NCI-H1105 (cell line): ENCODE measurements around the gene SLC12A8.

Source experiments
- DNase-seq: peaks from one replicate; lab custom pipeline; 2025; lab: John Stamatoyannopoulos, UW

SLC12A8 gene

GRCh38 chr3:125054062-125054448 is 158.5 kb downstream of the SLC12A8 start:
- DNase-seq: no peak

DNA sequence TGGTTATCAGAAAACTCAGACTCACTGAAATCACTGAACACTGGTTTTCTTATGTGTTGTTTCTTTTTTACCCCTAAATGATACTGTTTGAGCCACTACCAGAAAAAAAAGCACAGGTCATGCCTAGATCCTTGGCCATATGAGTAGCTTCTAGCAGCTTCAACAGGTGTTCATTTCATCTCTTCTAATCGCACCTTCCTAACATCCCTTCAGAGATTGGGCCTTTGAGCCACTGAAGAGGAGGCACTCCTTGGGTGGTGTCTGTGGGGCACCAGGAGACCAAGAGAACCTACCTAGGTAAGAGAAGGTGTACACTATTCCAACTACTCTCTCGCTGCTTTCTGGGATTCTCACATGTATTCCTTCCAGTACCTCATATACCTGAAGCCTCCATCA is 159.2 kb downstream of the SLC12A8 start:
- no peak for DNase-seq

GRCh38 chr3:125052624-125053303 is 159.8 kb downstream of the SLC12A8 start:
- no peak for DNase-seq

DNA sequence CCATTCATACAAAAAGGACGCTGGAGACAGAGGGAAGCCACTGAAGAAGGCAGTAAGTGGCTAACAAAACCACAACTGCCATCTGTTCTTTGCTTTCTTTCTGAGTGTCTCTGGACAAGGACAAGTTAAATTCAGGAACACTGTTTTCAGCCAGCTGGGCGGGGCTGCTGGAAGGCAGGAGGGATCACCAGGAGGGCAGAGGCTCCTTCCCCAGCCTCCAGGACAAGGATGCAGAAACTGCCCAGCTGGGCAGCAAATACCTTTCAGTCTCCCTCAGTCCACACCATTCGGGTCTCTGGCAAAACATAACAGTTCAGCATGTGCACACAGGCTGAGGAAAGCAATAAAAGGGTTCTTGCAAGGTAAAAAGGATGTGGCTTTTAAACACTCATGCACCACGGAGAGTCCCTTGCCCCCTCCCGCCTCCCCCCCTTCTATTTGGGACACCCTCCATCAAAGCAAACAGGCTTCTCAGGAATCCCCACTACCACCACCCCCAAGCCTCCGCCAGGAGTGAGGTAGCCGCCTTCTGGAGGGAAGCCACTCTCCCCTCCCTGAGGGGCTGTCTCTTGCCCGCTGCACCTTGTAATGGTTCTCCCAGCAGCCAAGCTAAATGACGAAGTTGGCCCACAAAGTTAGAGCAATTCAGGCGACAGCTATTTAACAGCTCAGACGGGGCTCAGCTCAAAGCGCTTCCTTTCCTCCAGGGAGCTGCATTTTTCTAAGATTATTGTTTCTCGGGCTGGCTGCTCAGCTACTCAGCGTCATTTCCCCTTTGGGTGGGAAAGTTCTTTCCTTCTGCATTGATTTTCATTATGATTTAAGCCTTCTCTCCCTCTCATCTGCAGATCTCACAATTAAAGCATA is 160.6 kb downstream of the SLC12A8 start:
- no peak for DNase-seq

GRCh38 chr3:125051205-125051604 is 161.3 kb downstream of the SLC12A8 start:
- DNase-seq: no peak

DNA sequence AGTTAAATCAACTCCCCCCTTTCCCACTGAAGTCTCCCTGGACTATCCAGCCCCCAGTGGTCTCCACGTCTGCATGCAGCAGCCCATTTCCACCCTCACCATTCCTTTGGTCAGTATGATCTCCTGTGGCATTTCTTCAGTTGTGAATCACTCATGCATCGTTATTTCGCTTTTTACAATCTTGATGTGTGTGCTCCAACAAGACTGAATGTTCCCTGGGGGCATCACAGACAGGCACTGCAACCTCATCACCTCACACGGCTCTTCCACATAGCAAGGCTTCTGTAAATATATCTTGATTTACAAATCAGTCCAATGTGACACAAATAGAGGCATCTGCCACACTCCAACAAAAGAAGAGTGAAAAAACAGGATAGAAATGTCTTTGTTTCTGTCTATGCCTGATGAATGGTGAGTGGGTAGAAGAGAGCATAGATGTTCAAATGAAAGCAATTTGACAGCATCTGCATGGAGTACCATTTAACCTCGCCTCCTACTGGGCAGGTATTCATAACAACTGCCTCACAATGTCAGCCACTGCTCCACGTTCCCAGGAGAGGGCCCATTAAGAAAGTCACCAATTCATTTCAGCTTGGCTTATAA is 162.0 kb downstream of the SLC12A8 start:
- no peak for DNase-seq

DNA sequence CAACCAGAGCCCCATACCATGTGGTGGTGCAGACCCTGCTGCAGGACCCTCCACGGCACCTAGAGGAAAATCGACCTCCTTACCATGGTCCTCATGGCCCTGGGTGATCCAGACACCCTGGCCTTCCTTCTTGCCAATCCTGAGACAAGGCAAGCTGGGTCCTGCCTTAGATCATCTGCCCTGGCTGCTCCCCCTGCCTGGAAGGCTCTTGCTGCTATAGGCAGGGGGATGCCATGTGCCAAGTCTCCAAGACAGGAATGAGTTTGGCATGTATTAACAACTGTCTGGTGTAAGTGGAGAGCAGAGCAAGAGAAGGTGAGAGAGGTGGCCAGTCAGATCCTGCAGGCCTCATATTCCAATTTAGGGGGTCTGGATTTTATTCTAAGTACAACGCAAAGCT is 164.3 kb downstream of the SLC12A8 start:
- DNase-seq: no peak

DNA sequence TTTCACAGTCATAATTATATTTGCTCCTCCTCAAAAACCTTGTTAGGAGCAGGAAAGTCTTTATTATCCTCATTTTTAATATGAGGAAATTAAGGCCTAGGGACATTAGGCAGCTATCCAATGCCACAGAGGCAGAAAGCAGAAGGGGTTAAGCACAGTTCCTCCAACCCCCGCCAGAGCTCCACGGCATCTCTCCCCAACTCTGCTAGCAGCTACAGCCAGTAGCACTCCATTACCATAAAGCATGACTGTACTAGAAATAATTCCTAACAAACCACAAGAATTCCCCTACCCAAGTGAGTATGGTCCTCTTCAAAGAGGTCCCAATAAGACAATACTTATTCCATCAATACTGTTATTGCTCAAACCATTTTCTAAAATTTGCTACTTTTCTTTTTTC is 166.6 kb downstream of the SLC12A8 start:
- no peak for DNase-seq

- no peak for DNase-seq
Measured at GRCh38 chr3:125045194-125045593, 167.4 kb downstream of the SLC12A8 start.

DNA sequence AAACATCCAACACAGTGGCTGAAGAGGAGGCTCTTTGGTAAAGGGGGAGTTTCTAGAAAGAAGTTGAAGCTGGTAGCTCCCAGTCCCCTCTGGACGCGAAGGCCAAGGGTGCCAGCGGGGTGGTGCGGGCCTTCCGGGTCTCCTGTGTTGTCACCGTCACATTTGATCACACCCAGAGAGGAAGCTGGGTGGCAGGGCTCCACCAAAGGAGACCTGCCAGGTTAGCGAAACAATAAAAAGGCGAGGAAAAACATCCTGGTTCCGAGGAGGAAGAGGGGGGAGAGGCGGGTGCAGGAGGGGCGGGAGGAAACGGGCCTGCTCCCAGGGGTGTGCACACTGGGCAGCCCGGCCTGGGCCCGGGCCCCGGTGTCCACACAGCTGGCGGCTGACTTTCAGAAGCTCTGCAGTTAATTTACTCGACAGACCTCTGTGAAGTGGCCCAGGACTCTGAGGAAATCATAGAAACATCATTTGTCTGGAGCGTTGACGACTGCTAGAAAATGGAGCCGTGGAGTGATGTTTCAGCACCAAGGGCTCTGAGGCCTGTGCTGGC is 168.9 kb downstream of the SLC12A8 start:
- no peak for DNase-seq

DNA sequence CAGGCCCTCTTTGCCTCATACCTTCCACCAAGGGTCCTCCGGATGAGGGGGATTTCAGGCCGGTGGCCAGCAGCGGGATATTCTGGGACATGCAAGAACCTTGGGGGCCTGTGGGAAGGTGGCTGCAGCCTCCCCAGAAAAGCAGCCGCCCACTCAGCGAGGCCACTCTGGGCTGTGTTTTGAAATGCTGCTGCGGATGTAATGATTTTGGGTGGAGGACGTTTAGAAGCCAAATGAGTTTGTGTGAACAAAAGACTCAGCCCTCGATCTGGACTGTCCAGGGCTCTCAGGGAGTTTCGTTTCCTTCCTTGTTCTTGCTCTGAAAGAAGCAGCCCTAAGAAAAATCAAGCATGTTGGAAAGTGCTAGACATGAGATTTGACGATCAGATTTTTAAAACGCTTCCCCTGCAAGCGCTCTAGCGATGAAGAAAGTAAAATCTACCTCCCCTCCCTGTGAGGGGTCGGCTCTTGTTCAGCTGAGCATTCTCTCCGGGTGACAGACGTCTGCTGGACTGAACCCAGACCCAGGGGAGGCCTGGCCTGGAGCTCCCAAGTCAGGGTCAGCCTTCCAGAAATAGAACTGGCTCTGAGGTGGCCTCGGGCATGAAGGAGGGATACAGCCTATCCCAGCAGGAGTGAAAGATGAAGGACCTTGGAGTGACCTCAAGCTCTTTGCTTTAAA is 169.7 kb downstream of the SLC12A8 start:
- no peak for DNase-seq

DNA sequence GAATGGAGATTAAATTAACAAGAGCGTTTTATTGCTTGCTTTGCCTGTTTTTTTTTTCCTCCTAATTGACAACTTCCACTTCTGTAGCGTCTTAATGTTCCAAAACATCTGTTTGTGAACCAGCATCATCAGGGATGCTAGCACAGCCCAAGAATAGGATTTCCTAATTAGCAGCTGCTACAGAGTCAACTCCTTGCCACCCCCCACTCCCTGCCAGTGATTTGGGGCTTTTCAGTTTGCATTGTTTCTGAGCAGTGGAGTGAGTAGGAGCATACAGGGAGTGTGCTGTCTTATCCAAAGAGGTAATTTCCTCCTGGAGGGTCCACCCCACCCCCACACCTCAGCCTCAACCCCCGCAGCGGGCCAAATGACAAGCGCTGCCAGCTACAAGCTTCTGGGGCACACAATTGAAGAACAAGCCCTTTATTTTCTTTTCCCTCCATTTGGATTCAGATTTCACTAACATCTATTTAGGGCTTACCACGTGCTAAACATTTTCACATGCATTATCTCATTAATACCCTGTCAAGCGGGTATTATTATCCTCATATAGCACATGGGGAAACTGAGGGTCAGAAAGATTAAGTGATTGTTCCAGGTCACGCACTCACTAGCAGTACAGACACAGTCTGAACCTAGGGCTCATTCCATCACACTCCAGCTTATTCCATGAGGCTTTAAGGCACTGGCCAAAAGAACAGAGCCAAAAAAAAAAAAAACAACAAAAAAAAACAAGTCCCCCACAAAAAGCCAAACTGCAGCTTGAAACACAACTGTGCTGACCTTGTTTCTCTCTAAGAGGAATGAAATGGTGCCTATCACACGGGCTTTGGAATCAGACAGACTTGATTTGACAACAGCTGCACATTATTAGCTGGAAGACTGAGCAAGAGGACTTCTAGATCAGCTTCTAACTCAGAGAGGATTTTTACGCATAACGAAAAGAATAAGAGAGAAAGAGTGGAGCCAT is 173.1 kb downstream of the SLC12A8 start:
- no peak for DNase-seq

- no peak for DNase-seq
Measured at GRCh38 chr3:125037498-125038150, 174.9 kb downstream of the SLC12A8 start.

- DNase-seq: no peak
Measured at GRCh38 chr3:125035217-125035616, 177.3 kb downstream of the SLC12A8 start.

DNA sequence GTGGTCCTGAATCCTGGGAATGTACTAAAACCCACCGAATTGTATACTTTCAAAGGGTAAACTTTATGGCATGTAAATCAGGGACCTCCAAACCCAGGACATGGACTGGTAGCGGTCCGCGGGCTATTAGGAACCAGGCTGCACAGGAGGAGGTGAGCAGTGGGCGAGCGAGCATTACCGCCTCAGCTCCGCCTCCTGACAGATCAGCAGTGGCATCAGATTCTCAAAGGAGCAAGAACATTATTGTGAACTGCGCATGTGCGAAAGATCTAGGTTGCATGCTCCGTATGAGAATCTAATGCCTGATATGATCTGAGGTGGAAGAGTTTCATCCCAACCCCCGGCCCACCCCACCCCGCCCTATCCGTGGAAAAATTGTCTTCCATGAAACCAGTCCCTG is 178.9 kb downstream of the SLC12A8 start:
- no peak for DNase-seq

DNA sequence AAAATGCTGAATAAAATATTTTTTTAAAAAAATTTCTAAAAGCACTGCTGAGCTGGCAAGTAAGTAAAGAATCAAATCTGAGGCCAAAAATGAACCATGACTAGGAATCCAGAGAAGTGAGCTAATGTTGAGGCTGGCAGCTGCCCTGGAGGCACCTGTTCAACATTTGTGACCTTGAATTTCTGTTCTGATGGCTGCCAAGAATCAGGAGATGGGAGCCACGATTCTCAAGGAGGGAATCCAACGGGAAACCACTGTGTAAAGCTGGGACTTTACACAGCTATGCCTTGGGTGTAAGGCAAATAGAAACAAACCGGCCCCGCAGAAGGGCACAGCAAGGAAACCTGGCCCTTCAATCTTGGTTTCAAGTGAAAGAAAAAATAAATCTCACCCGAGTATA is 179.4 kb downstream of the SLC12A8 start:
- no peak for DNase-seq

GRCh38 chr3:125032683-125033082 is 179.9 kb downstream of the SLC12A8 start:
- no peak for DNase-seq
